PC-3 (cell line): ENCODE data around the gene PRDM4.
"Not testable (repeated sequence)": the region's sequence is repeated elsewhere in the genome, so short reads cannot be mapped to it uniquely, and the experiment has no call there.

Experiments used
- EZH2 ChIP-seq: fragments of 300-600 bp; sonication (generic); IDR thresholded peaks from one replicate; pipeline ENCODE4 v1.6.1; 2017; ENCODE audit warnings: antibody characterized with exemption, mild to moderate bottlenecking, low read length; ENCODE audit not compliant: unreplicated experiment
- TF ChIP-seq, protein P1 (sequence below): fragments of 300-600 bp; sonication (generic); conservative IDR thresholded peaks from 2 replicates; pipeline ENCODE4 v1.5.1; 2017; ENCODE audit warnings: antibody characterized with exemption, low read depth, mild to moderate bottlenecking, low read length

- TF ChIP-seq, protein P1, sequence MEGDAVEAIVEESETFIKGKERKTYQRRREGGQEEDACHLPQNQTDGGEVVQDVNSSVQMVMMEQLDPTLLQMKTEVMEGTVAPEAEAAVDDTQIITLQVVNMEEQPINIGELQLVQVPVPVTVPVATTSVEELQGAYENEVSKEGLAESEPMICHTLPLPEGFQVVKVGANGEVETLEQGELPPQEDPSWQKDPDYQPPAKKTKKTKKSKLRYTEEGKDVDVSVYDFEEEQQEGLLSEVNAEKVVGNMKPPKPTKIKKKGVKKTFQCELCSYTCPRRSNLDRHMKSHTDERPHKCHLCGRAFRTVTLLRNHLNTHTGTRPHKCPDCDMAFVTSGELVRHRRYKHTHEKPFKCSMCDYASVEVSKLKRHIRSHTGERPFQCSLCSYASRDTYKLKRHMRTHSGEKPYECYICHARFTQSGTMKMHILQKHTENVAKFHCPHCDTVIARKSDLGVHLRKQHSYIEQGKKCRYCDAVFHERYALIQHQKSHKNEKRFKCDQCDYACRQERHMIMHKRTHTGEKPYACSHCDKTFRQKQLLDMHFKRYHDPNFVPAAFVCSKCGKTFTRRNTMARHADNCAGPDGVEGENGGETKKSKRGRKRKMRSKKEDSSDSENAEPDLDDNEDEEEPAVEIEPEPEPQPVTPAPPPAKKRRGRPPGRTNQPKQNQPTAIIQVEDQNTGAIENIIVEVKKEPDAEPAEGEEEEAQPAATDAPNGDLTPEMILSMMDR = not testable (repeated sequence)
- TF ChIP-seq EZH2 = not testable (repeated sequence)
Measured at GRCh38 chr12:107705522-107705921, 55.4 kb downstream of the PRDM4 start.
